ENCODE data around the gene SERPINB8.
"Not testable (repeated sequence)": the region's sequence is repeated elsewhere in the genome, so short reads cannot be mapped to it uniquely, and the experiment has no call there.

The SERPINB8 gene

GRCh38 chr18:63969942-63970808 lies at the start of gene SERPINB8:
Gene SERPINB8 (plus strand): TSS chr18:63970081. CDS start chr18:63978309, 8,228 bp downstream.
- peak; percentile 97 for DNase-seq

- DNase-seq = no peak
Observed at GRCh38 chr18:63922049-63922448, 47.8 kb upstream of the SERPINB8 start.

GRCh38 chr18:63924551-63924950 lies 45.3 kb upstream of the SERPINB8 start:
- DNase-seq = peak; percentile 74

- no peak for DNase-seq
Observed at GRCh38 chr18:63928331-63928730, 41.5 kb upstream of the SERPINB8 start.

- not testable (repeated sequence) for DNase-seq
Observed at GRCh38 chr18:63929369-63929768, 40.5 kb upstream of the SERPINB8 start.

GRCh38 chr18:63930773-63931354 lies 39.0 kb upstream of the SERPINB8 start:
- DNase-seq = no peak

- DNase-seq = peak; percentile 87
Observed at GRCh38 chr18:63936156-63936931, 33.5 kb upstream of the SERPINB8 start.

- DNase-seq = no peak
Observed at GRCh38 chr18:63936932-63937393, 32.9 kb upstream of the SERPINB8 start.

- DNase-seq = no peak
Observed at GRCh38 chr18:63940008-63940407, 29.9 kb upstream of the SERPINB8 start.

- not testable (repeated sequence) for DNase-seq
Observed at GRCh38 chr18:63940543-63941050, 29.3 kb upstream of the SERPINB8 start.

GRCh38 chr18:63947051-63947790 lies 22.7 kb upstream of the SERPINB8 start:
- DNase-seq = no peak

GRCh38 chr18:63949068-63949737 lies 20.7 kb upstream of the SERPINB8 start, which contains the start of gene HMSD:
Gene HMSD (plus strand): TSS chr18:63949301. CDS start chr18:63953456, 4,155 bp downstream.
- DNase-seq = peak; percentile 68

GRCh38 chr18:63951302-63951705 lies 18.6 kb upstream of the SERPINB8 start:
- DNase-seq = peak; percentile 57

- no peak for DNase-seq
Observed at GRCh38 chr18:63953811-63954210, 16.1 kb upstream of the SERPINB8 start.

GRCh38 chr18:63956755-63957154 lies 13.1 kb upstream of the SERPINB8 start:
- DNase-seq = peak; percentile 72

- no peak for DNase-seq
Observed at GRCh38 chr18:63960891-63961290, 9.0 kb upstream of the SERPINB8 start.

GRCh38 chr18:63961435-63961980 lies 8.4 kb upstream of the SERPINB8 start:
- DNase-seq = peak; percentile 30

GRCh38 chr18:63962137-63962536 lies 7.7 kb upstream of the SERPINB8 start:
- no peak for DNase-seq

- peak; percentile 66 for DNase-seq
Observed at GRCh38 chr18:63963615-63964256, 6.1 kb upstream of the SERPINB8 start.

- no peak for DNase-seq
Observed at GRCh38 chr18:63964908-63965307, 5.0 kb upstream of the SERPINB8 start.

Measured in EL (cell line).